Kidney epithelial cell (primary cell): ENCODE results near the gene HOXC12. TPM values are rescaled to one million over a fixed set of nuclear protein-coding genes. Genes with fewer than 3 reads are reported as not detected.

ENCODE experiments used
- DNase-seq: peaks from one replicate; pipeline ENCODE4 v3.0.0-alpha.2; 2010; ENCODE audit warnings: low read depth
- H3K27me3 ChIP-seq: 2 replicates; pipeline ENCODE4 v1.6.0; 2011; ENCODE audit warnings: low read length; ENCODE audit not compliant: control insufficient read depth, insufficient read depth
- H3K36me3 ChIP-seq: 2 replicates; pipeline ENCODE4 v1.5.1; 2011; ENCODE audit warnings: low read length; ENCODE audit not compliant: control insufficient read depth, insufficient read depth
- H3K4me3 ChIP-seq: 2 replicates; pipeline ENCODE4 v1.5.1; 2011; ENCODE audit warnings: low read depth, mild to moderate bottlenecking, control low read depth, low read length
- CTCF ChIP-seq: IDR thresholded peaks from 2 replicates; pipeline ENCODE4 v1.5.1; 2011; ENCODE audit warnings: mild to moderate bottlenecking, moderate library complexity, low read length, control low read depth, inconsistent platforms; ENCODE audit not compliant: insufficient read depth, poor library complexity, severe bottlenecking
- total RNA-seq: library from RNA; depleted of rRNA; stranded (reverse); fragments of >200 nt; gene quantifications from 2 replicates; pipeline ENCODE4 v1.2.3, GENCODE V29; 2015

Gene HOXC12
- total RNA-seq, 1 donor from 2014 or later: not detected

GRCh38 chr12:53968214-53969127 lies 13.8 kb downstream of the HOXC12 start:
- DNase-seq: no peak
- no peaks in the 10 kb centered on the region for H3K36me3 ChIP-seq
- TF ChIP-seq CTCF: no peak
- peaks cover 87% of the 10 kb centered on the region for H3K27me3 ChIP-seq
- H3K4me3 ChIP-seq: no peak overlapping the region

- DNase-seq: no peak
- no peak overlapping the region for H3K4me3 ChIP-seq
- H3K27me3 ChIP-seq: peaks cover 85% of the 10 kb centered on the region
- H3K36me3 ChIP-seq: no peaks in the 10 kb centered on the region
- TF ChIP-seq CTCF: no peak
Measured at GRCh38 chr12:53969588-53970259, 15.0 kb downstream of the HOXC12 start.

DNA sequence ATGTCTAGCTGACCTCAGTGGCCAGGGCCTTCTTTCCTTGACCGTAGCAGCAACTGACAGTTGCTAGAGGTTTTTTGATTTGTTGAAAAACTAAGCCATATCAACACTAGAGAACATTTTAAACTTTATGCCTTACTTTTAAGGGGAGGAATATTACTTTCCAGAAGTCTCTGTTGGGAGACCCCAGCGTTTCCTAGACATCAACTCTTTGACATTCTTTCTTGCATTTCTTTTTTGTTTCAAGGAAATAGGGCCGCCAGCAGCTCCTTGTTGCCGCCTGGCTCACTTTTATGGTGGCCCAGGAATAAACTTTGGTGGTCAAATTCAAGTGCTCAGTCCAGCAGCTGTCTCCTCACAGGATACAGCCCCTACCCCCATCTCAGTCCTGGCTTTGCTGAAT lies 15.7 kb downstream of the HOXC12 start:
- H3K27me3 ChIP-seq: peaks cover 82% of the 10 kb centered on the region
- no peaks in the 10 kb centered on the region for H3K36me3 ChIP-seq

GRCh38 chr12:53971129-53971528 lies 16.4 kb downstream of the HOXC12 start:
- DNase-seq: no peak
- TF ChIP-seq CTCF: no peak
- no peaks in the 10 kb centered on the region for H3K36me3 ChIP-seq
- peaks cover 77% of the 10 kb centered on the region for H3K27me3 ChIP-seq
- H3K4me3 ChIP-seq: no peak overlapping the region

More for the DNA sequence above, 15.7 kb downstream of the HOXC12 start:
- no peak overlapping the region for H3K4me3 ChIP-seq
- DNase-seq: no peak
- TF ChIP-seq CTCF: no peak

- no peak overlapping the region for H3K4me3 ChIP-seq
- TF ChIP-seq CTCF: no peak
- no peaks in the 10 kb centered on the region for H3K36me3 ChIP-seq
- H3K27me3 ChIP-seq: peaks cover 75% of the 10 kb centered on the region
- DNase-seq: no peak
Measured at GRCh38 chr12:53971686-53972085, 17.0 kb downstream of the HOXC12 start.
